Uterus (tissue), 4 donors: Measurements from ENCODE around the gene SPHK2. TPM values are rescaled to one million over a fixed set of nuclear protein-coding genes. Genes with fewer than 3 reads are reported as not detected.
"Not testable (repeated sequence)": the region's sequence is repeated elsewhere in the genome, so short reads cannot be mapped to it uniquely, and the experiment has no call there.

Experiments used
- DNase-seq, 2 donors: peaks; one replicate each; pipeline ENCODE4 v3.0.0-alpha.2; 2019 to 2020
- H3K27ac ChIP-seq, 2 donors: fragments of 200-600 bp; sonication (generic); 1 replicate in 1 of 2; 2 replicates in 1 of 2; pipeline ENCODE4 v1.5.1; 2016 to 2018
- H3K27me3 ChIP-seq, 2 donors: fragments of 200-600 bp; sonication (generic); one replicate each; pipeline ENCODE4 v1.5.1; 2018 to 2019; ENCODE audit warnings: control low read depth in 1 of 2
- H3K36me3 ChIP-seq, 2 donors: fragments of 200-600 bp; sonication (generic); one replicate each; pipeline ENCODE4 v1.5.1; 2019; ENCODE audit warnings: control low read depth in 1 of 2
- H3K4me1 ChIP-seq, 2 donors: fragments of 200-600 bp; sonication (generic); one replicate each; pipeline ENCODE4 v1.5.1; 2018 to 2019; ENCODE audit warnings: control low read depth in 1 of 2
- H3K4me3 ChIP-seq, 2 donors: fragments of 200-600 bp; sonication (generic); 1 replicate in 1 of 2; 2 replicates in 1 of 2; pipeline ENCODE4 v1.5.1; 2018 to 2019; ENCODE audit warnings: mild to moderate bottlenecking in 1 of 2
- H3K9me3 ChIP-seq, 2 donors: fragments of 200-600 bp; sonication (generic); one replicate each; pipeline ENCODE4 v1.5.1; 2019; ENCODE audit warnings: control low read depth in 1 of 2
- CTCF ChIP-seq, 4 experiments: fragments of 200-600 bp in 2 of 4; fragments of 450-650 bp in 2 of 4; sonication (generic) in 2 of 4; IDR thresholded peaks; one replicate each; pipeline ENCODE4 v1.5.1; 2016 to 2019; ENCODE audit warnings: antibody characterized with exemption in 4 of 4, mild to moderate bottlenecking in 2 of 4, moderate library complexity in 1 of 4
- POLR2A ChIP-seq, 2 donors: fragments of 450-650 bp; IDR thresholded peaks; one replicate each; pipeline ENCODE4 v1.6.1; 2016; ENCODE audit warnings: antibody characterized with exemption in 2 of 2, mild to moderate bottlenecking in 1 of 2, moderate library complexity in 1 of 2
- intact Hi-C: fragments of 100-400 bp; cut with DNase I; formaldehyde crosslinking; loops from one replicate; pipeline ENCODE4 v1.15.1; 2023; ENCODE audit warnings: low total_unique reads
- total RNA-seq, 4 donors: library from RNA; depleted of rRNA in 3 of 4; stranded (reverse); fragments of >200 nt in 3 of 4; gene quantifications; one replicate each; pipeline versions ENCODE4 v1.1.0 to v1.2.4, GENCODE V29; 2014 to 2023
- donor health status: DM: yes; HTN: yes; CAD: no.

SPHK2 gene
- total RNA-seq, 4 donors from 2014 or later: 10.0 to 27.2 (median 21.7) TPM

GRCh38 chr19:48674921-48675824, 55.9 kb downstream of the SPHK2 start:
- intact Hi-C loops: no loop called here
- Histone ChIP-seq H3K27me3 (no peaks in the 10 kb centered on the region), H3K36me3 (no peaks in the 10 kb centered on the region), H3K4me1 (no peaks in the 10 kb centered on the region), H3K27ac (peak overlapping the region in 1 of 2 donors; percentile 17), H3K9me3 (no peaks in the 10 kb centered on the region), H3K4me3 (no peak overlapping the region)
- peak; percentile 83 to 87 for DNase-seq
- TF ChIP-seq CTCF (IDR thresholded peaks at IDR 0.05) (peak; percentile 79 to 92 (median 90)), POLR2A (IDR thresholded peaks at IDR 0.05) (no peak)

DNA sequence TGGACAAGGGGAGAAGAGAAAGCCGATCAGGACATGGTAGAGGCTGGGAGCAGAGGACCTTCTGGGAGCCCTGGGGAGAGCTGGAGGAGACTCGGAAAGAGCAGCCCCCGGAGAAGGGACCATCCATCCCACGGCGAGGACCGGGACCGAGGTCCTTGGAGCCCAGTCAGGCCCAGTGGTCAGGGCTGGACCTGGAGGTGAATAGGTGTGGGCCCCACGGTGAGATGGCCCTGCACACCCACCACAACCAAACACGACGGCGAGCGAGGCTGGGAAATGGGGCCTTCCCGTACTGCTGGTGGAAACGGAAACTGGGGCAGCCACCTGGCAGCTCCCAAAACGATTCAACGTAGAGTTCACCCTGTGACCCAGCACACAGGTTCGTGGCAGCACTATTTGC, 57.2 kb downstream of the SPHK2 start:
- no peaks in the 10 kb centered on the region for H3K36me3 ChIP-seq
- intact Hi-C loops: no loop called here
- no peaks in the 10 kb centered on the region for H3K27me3 ChIP-seq
- H3K4me1 ChIP-seq: no peaks in the 10 kb centered on the region
- no peak overlapping the region for H3K4me3 ChIP-seq
- no peaks in the 10 kb centered on the region for H3K9me3 ChIP-seq
- no peak overlapping the region for H3K27ac ChIP-seq
- peak in 1 of 2 donors; percentile 6 for TF ChIP-seq POLR2A (IDR thresholded peaks at IDR 0.05)
- no peak for TF ChIP-seq CTCF (IDR thresholded peaks at IDR 0.05)
- no peak for DNase-seq

- no peaks in the 10 kb centered on the region for H3K27me3 ChIP-seq
- no peaks in the 10 kb centered on the region for H3K9me3 ChIP-seq
- no peak overlapping the region for H3K27ac ChIP-seq
- no peak for DNase-seq
- intact Hi-C loops: no loop called here
- no peaks in the 10 kb centered on the region for H3K36me3 ChIP-seq
- H3K4me1 ChIP-seq: no peaks in the 10 kb centered on the region
- TF ChIP-seq POLR2A (IDR thresholded peaks at IDR 0.05) (no peak), CTCF (IDR thresholded peaks at IDR 0.05) (no peak)
- H3K4me3 ChIP-seq: no peak overlapping the region
Observed at GRCh38 chr19:48676887-48677286, 57.6 kb downstream of the SPHK2 start.

- Histone ChIP-seq H3K36me3 (no peaks in the 10 kb centered on the region), H3K9me3 (no peaks in the 10 kb centered on the region)
- intact Hi-C loops: no loop called here
Observed at GRCh38 chr19:48678201-48678600, 58.9 kb downstream of the SPHK2 start.

GRCh38 chr19:48680006-48680405, 60.7 kb downstream of the SPHK2 start:
- intact Hi-C loops, H3K4me3 ChIP-seq, H3K27ac ChIP-seq, H3K27me3 ChIP-seq, H3K4me1 ChIP-seq, H3K9me3 ChIP-seq, DNase-seq, H3K36me3 ChIP-seq: not testable (repeated sequence)

More at GRCh38 chr19:48678201-48678600, 58.9 kb downstream of the SPHK2 start:
- no peaks in the 10 kb centered on the region for H3K27me3 ChIP-seq
- no peaks in the 10 kb centered on the region for H3K4me1 ChIP-seq
- no peak overlapping the region for H3K4me3 ChIP-seq
- DNase-seq: no peak
- no peak overlapping the region for H3K27ac ChIP-seq
- TF ChIP-seq CTCF (IDR thresholded peaks at IDR 0.05) (no peak), POLR2A (IDR thresholded peaks at IDR 0.05) (no peak)

Other genes with a start within 250 kb of the SPHK2 start
- 100 to 1,000 TPM in 2 of 4 donors, 10 to 100 TPM in 2; 58.5 to 137 (median 89.3) TPM for gene KDELR1, start 228.0 kb upstream of the SPHK2 start, total RNA-seq
- 1 to 10 TPM in 1 of 4 donors, under 1 TPM in 2, not detected in 1; under 0.01 to 2.4 (median 0.21) TPM for gene GRIN2D, start 225.8 kb upstream of the SPHK2 start, total RNA-seq
- gene GRWD1, start 173.5 kb upstream of the SPHK2 start, total RNA-seq: 10 to 100 TPM in 2 of 4 donors, 1 to 10 TPM in 2; 7.7 to 33.8 (median 21.3) TPM
- gene KCNJ14, start 163.9 kb upstream of the SPHK2 start, total RNA-seq: 1 to 10 TPM in 2 of 4 donors, under 1 TPM in 1, not detected in 1; 0.29 to 2.2 (median 1.2) TPM
- gene CYTH2, start 150.1 kb upstream of the SPHK2 start, total RNA-seq: 10 to 100 TPM in 3 of 4 donors, 1 to 10 TPM in 1; 7.2 to 70.3 (median 36.5) TPM
- under 1 TPM in 2 of 4 donors, not detected in 2; 0.28 to 0.52 TPM for gene LMTK3, start 107.7 kb upstream of the SPHK2 start, total RNA-seq
- under 1 TPM in 1 of 4 donors, not detected in 3; 0.41 TPM for gene SULT2B1, start 67.3 kb upstream of the SPHK2 start, total RNA-seq
- not detected for gene SPACA4, start 12.8 kb upstream of the SPHK2 start, total RNA-seq
- gene FAM83E, start 4.4 kb upstream of the SPHK2 start, total RNA-seq: 1 to 10 TPM in 2 of 4 donors, not detected in 2; 1.8 TPM
- 1,000 to 10,000 TPM; 1,515 to 5,795 (median 3,195) TPM for gene RPL18, start 328 bp upstream of the SPHK2 start, total RNA-seq
- 10 to 100 TPM in 2 of 4 donors, 1 to 10 TPM in 1, not detected in 1; 3.1 to 29.8 (median 11.3) TPM for gene DBP, start 17.9 kb downstream of the SPHK2 start, total RNA-seq
- gene CA11, start 26.7 kb downstream of the SPHK2 start, total RNA-seq: 10 to 100 TPM in 2 of 4 donors, under 1 TPM in 2; 0.51 to 55.1 (median 8.1) TPM
- 1 to 10 TPM in 2 of 4 donors, not detected in 2; 1.1 to 4.1 TPM for gene NTN5, start 53.5 kb downstream of the SPHK2 start, total RNA-seq
- gene FUT2, start 76.5 kb downstream of the SPHK2 start, total RNA-seq: 1 to 10 TPM in 1 of 4 donors, not detected in 3; 1.0 TPM
- gene MAMSTR, start 100.2 kb downstream of the SPHK2 start, total RNA-seq: 10 to 100 TPM in 1 of 4 donors, 1 to 10 TPM in 1, under 1 TPM in 1, not detected in 1; 0.26 to 24.2 (median 3.0) TPM
- 100 to 1,000 TPM in 1 of 4 donors, 10 to 100 TPM in 2, 1 to 10 TPM in 1; 5.9 to 105 (median 31.9) TPM for gene RASIP1, start 121.1 kb downstream of the SPHK2 start, total RNA-seq
- 1 to 10 TPM in 1 of 4 donors, under 1 TPM in 1, not detected in 2; under 0.01 to 2.3 TPM for gene IZUMO1, start 127.4 kb downstream of the SPHK2 start, total RNA-seq
- gene FUT1, start 133.1 kb downstream of the SPHK2 start, total RNA-seq: 10 to 100 TPM in 1 of 4 donors, 1 to 10 TPM in 3; 1.5 to 17.7 (median 4.4) TPM
- not detected for gene FGF21, start 136.0 kb downstream of the SPHK2 start, total RNA-seq
- 10 to 100 TPM in 3 of 4 donors, 1 to 10 TPM in 1; 9.2 to 54.3 (median 24.6) TPM for gene BCAT2, start 191.5 kb downstream of the SPHK2 start, total RNA-seq
- 10 to 100 TPM in 1 of 4 donors, 1 to 10 TPM in 3; 5.6 to 31.9 (median 8.7) TPM for gene HSD17B14, start 217.0 kb downstream of the SPHK2 start, total RNA-seq
- 10 to 100 TPM in 2 of 4 donors, 1 to 10 TPM in 2; 1.3 to 60.4 (median 10.4) TPM for gene PLEKHA4, start 249.1 kb downstream of the SPHK2 start, total RNA-seq